HG03571 (cell line): ENCODE results near the gene SYVN1.

Experiments
- ATAC-seq: cut with Tn5 transposase; IDR thresholded peaks from one replicate; pipeline ENCODE4 v1.9.1; 2021; ENCODE audit not compliant: unreplicated experiment

SYVN1 gene

DNA sequence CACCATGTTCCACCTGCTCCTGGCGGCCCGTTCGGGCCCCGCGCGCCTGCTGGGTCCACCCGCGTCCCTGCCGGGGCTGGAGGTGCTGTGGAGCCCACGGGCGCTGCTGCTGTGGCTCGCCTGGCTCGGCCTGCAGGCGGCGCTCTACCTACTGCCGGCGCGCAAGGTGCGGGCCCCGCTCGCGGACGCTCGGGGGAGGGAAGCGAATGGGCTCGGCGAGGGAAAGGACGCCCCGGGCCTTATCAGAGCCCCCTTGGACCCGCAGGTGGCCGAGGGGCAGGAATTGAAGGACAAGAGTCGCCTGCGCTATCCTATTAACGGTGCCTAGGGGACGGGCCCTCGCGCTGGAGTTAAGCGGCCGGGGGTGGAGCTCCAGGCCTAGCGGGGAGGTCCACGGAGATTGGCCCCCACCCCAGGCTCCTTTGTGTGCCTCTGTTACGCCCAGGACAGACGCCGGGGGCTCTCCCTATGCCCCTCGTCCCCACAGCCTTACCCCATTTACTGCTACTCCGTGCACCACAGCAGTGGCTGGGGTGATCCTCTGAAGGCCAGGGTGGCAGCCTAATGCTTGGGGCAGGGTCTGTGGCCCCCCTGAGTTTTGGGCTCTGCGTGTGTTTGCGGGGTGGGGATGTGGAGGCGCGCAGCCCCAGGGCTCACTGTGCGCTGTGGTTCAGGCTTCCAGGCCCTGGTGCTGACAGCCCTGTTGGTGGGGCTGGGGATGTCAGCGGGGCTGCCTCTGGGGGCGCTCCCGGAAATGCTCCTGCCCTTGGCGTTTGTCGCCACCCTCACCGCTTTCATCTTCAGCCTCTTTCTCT, 21.6 kb downstream of the SYVN1 start:
- peak; percentile 31 for ATAC-seq

DNA sequence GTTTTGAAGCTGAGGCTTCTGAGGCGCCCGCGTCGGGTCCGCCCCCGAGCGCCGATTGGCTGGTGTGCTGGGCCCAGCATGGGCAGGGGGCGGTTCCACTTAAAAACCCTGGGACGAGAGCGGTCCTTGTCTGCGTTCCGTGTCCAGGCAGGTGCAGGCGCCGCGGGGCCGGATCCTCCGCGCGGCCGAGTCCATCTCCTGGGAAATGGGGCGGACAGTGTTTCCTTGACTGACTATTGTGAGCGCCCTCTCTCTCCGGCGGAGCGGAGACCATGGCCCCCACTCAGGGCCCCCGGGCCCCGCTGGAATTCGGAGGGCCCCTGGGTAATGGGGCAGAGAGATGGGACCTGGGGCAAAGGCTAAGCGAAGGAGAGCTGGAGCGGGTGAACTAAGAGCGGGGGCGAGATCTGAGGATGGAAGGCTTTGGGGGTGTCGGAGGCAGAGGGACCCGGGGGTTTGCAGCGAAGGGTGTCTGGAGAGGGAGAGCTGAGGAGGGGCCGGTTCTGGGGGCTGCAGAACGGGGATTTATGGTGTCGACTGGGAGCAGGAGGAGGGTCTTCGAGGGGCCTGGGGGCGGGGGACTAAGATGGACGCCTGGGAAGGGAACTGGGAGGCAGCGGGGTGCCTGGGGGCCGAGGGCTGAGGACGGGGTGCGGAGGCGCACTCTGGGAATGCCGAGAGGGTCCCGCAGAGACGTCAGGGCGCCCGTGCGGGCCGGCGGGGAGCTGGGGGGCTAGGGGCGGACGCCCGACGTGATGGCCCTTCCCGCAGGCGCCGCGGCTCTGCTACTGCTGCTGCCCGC, 22.4 kb downstream of the SYVN1 start, which contains the start of gene TM7SF2:
Gene TM7SF2, plus strand, starts transcription at position 129 of the 802 bp plus-strand sequence. Its CDS starts 144 bp downstream, at position 273.
- no peak for ATAC-seq

DNA sequence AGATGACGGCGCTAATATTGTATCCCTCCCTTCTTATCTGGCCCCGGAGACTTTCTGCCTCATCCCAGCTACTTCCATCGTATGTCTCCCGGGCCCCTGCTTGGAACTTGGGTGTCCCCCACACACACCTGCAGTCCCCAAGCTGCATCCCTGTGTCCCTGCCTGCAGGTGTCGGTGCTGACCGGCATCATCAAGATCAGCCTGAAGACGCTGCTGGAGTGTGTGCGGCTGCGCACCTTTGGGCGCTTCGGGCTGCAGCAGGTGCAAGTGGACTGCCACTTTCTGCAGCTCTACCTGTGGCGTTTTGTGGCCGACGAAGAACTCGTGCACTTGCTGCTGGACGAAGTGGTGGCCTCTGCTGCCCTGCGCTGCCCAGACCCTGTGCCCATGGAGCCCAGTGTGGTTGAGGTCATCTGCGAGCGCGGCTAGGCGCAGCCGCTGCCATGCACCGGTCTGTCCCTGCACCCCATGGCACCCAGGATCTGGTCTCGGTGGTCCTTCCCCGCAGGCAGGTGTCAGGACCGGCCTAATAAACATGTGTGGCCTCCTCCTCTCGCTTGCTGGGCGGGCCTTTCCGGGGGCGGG, 23.1 kb downstream of the SYVN1 start:
- no peak for ATAC-seq

DNA sequence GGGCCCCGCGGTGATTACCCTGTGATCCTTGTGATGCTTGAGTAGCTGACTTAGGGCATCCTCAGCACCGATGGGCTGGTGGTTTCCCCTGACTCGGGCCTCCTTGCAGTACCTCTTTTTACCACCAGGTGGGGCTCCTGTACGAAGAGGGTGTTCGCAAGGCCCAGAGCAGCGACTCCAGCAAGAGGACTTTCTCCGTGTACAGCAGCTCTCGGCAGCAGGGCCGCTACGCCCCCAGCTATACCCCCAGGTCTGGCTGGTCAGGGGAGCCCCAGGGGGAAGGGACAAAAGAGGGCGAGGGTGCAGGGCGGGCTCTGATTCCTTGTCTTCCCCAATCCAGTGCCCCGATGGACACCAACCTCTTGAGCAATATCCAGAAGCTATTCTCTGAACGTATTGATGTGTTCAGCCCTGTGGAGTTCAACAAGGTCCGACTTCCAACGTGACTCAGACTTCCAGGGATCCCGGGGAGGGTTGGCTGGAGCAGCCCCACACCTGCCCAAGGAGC, 23.9 kb downstream of the SYVN1 start:
- ATAC-seq: no peak

DNA sequence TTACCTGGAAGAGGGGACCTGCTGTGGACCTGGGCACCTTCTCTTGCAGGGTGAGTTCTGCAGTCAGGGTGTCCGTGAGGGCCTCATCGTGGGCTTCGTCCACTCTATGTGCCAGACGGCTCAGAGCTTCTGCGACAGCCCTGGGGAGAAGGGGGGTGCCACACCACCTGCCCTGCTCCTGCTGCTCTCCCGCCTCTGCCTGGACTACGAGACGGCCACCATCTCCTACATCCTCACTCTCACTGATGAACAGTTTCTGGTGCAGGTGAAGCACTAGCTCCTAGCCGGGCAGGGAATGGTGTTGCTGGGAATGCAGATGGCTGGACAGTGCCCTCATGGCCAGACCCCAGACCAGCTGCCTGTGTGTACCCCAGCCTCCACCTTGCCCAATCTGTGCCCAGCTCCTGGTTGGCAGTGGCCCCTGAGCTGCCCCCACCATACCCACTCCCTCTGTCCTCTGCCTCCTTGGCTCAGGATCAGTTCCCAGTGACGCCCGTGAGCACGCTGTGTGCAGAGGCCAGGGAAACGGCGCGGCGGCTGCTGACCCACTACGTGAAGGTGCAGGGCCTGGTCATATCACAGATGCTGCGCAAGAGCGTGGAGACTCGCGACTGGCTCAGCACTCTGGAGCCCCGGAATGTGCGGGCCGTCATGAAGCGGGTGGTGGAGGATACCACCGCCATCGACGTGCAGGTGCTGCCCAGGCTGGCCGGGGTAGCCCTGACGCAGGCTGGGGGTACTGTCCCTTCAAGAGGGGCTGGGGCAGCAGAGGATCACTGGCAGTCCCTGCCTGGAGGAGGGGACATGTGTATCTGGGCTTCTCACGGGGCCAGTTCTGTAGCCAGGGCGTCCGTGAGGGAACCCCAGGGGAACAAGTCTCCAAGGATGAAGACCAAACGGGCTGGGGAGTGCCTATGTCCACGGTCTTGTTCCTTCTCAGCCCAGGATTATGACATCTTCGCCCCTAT, 24.8 kb downstream of the SYVN1 start:
- no peak for ATAC-seq

DNA sequence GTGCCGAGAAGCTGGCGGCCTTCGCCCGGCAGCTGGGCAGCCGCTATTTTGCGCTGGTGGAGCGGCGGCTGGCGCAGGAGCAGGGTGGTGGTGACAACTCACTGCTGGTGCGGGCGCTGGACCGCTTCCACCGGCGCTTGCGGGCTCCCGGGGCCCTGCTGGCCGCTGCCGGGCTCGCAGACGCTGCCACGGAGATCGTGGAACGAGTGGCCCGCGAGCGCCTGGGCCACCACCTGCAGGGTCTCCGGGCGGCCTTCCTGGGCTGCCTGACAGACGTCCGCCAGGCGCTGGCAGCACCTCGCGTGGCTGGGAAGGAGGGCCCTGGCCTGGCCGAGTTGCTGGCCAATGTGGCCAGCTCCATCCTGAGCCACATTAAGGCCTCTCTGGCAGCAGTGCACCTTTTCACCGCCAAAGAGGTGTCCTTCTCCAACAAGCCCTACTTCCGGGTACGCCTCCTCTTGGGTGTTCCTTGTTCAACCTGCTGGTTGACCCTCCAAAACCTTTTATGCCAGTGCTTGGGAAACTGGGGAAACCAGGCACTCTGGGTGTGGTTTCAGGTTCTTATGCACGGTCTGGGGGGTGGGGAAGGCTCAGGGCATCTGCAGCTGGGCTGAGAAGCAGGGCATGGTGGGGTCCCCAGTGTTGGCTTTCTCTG, 25.7 kb downstream of the SYVN1 start:
- no peak for ATAC-seq

DNA sequence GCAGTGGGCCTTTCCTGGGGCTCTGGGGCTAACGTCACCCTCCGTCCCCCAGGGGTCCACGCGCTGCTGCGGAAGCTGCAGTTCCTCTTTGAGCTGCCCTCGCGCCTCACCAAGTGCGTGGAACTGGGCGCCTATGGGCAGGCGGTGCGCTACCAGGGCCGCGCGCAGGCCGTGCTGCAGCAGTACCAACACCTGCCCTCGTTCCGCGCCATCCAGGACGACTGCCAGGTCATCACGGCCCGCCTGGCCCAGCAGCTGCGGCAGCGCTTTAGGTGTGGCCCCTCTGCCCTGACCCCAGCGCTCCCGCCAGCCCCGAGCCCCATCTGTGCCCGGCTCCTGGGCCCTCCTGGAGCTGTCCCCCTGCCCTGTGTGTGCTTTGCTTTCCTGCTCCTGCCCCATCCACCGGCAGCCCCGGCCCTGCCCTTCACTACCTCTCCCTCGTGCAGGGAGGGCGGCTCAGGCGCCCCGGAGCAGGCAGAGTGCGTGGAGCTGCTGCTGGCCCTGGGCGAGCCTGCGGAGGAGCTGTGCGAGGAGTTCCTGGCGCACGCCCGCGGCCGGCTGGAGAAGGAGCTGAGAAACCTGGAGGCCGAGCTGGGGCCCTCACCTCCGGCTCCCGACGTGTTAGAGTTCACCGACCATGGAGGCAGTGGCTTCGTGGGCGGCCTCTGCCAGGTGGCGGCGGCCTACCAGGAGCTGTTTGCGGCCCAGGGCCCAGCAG, 26.4 kb downstream of the SYVN1 start:
- no peak for ATAC-seq

DNA sequence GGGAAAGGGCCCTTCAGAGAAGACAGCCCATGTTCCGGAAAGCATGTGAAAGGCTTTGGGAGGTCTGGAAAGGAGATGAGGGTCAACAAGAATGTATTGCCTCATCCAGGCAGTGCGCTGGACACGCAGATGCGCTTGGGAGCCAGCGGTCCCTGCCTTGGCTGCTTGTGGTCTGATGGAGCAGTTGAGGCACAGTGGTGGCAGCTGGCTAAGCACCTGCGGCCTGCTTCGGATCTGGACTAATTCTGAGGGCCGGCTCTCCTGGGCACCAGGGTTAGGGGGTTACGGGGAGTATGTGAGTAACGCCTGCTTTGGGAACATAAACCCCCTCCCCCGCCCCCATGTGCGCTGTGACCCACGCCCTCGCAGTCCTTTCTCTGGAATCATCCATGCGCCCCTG, 27.2 kb downstream of the SYVN1 start:
- no peak for ATAC-seq

DNA sequence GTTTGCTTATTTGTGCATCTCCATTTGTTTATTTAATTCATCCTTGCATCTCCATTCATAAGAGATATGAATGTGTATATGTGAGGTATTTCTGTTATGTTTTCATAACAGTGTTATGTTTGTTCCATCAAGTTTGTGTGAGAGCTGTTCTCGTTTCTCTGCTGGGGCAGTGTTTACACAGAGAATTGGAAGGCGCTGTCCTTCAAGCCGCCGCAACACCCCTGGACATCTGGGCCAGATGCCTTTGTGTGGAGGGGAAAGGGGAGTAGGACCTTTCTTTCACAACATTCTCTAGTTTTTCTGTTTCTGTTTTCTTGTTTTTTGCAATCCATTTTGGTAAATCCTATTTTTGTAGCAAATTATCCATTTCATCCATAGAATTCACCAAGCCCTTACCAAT, 29.7 kb downstream of the SYVN1 start:
- ATAC-seq: no peak

DNA sequence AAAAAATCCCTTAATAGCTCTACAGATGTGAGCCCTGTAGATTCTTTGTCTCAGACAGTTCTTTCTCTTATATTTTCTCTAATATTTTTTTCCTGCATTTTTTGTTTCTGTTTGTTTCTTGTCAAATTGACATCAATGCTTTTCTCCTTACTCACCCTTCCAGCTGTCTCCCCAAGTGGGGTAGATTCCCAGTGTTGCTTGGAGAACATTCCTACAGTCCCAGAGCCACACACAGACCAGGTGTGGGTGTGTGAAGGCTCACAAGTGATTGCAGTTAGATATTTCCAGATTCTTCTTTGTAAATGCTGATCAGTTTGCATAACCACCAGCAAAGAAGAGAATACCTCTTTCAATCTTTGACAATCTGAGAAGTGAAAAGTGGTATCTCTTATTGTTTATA, 30.8 kb downstream of the SYVN1 start:
- ATAC-seq: no peak

DNA sequence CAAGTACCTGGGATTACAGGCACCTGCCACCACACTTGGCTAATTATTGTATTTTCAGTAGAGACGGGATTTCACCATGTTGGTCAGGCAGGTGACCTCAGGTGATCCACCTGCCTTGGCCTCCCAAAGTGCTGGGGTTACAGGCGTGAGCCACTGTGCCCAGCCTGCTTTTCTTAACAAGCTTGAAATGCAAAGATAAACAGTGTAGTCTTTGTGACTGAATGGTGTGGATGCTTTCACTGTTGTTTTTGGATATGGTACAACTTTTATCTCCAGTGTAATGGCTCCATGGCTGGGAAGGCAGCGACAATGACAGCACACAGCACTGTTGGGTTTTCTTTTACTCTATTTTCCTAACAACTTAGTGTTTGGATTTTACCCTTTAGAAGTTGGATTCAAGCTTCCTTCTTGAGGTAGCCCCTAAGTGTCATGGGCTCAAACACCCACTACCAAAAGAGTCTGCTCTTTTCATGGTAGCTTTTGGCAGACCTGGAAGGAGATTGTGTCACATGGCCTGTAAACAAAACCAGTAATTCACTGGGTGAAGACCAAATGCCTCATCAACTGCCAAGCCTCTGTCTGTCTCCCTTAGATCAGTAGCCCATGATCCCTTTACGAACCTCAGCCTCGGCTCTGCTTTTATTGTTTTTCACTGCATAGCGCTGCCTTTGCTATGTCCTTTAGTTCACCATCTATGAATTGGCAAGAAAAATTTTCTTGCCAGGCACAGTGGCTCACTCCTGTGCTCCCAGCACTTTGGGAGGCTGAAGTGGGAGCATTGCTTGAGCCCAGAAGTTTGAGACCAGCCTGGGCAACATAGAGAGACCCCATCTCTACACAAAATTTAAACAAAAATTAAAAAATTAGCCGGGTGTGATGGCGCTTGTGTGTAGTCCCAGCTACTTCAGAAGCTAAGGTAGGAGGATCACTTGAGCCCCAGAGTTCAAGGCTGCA, 31.9 kb downstream of the SYVN1 start:
- no peak for ATAC-seq

DNA sequence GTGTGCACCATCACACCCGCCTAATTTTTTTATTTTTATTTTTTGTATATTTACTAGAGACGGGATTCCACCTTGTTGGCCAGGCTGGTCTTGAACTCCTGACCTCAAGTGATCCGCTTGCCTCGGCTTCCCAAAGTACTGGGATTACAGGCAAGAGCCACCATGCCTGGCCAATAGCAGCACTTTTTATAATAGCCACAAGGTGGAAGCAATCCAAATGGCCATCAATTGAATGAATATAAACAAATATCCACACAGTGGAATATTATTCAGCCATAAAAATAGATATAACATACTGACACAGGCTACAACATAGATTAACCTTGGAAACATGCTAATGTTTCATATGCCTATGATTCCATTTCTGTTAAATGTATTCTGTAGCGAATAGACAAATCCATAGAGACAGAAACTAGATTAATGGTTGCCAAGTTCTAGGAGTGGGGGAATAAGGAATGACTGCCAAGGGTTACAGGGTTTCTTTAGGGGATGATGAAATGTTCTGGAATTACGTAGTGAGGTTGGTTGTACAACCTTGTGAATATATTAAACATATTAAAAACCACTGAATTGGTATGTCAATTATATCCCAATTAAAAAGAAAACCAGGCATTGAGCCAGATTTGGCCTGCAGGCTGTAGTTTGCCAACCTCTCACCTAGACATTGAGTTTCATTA, 33.5 kb downstream of the SYVN1 start:
- no peak for ATAC-seq

DNA sequence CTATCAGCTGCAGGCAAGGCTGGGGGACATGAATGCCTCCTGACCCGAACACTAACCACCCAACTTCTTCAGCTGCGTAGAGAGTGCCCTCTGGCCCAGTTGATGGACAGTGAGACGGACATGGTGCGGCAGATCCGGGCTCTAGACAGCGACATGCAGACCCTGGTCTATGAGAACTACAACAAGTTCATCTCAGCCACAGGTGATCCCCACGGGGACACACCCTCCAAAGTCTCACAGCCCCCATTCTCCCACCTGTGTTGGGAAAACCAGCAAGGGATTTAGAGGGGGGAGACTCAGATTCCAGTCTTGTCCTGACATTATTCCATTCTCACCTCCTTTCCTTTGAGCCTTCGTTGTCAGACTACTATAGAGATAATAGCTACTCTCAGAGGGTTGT, 37.4 kb downstream of the SYVN1 start:
- ATAC-seq: no peak

DNA sequence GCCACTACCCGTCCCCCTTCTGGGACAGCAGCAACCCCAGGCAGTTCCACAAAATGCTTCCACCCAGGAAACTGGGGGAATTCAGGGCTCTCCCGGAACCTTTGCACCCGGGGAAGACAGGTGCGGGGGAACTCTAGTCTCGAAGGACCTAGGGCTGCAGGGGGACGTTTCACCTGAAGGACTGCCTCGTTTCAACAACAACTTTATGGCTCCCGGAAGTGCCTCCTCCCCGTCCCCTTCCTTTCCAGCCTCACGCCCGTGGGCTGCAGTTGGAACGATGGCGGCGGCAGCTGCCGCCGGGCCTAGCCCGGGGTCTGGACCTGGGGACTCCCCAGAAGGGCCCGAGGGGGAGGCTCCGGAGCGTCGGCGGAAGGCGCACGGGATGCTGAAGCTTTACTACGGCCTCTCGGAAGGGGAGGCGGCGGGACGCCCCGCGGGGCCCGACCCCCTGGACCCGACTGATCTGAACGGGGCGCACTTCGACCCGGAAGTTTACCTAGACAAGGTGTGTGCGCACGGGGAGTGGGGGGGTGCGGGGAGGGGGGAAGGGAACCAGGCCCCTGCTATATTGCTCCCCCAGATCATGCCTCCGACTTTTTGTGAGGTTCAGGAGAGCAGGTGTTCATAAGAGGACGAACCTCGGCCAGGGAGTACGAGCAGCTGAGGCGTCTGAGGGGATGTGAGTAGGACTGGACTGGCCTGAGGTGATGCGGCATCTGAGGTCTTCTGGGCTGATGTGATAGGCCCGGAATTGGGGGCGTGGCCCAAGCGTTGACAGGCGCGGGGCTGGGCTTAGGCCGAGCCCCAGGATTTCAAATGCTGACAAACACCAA, 38.1 kb downstream of the SYVN1 start, which contains the start of gene VPS51:
Gene VPS51, plus strand, starts transcription at position 241 of the 833 bp plus-strand sequence. Its CDS starts 37 bp downstream, at position 278.
- ATAC-seq: peak; percentile 75

DNA sequence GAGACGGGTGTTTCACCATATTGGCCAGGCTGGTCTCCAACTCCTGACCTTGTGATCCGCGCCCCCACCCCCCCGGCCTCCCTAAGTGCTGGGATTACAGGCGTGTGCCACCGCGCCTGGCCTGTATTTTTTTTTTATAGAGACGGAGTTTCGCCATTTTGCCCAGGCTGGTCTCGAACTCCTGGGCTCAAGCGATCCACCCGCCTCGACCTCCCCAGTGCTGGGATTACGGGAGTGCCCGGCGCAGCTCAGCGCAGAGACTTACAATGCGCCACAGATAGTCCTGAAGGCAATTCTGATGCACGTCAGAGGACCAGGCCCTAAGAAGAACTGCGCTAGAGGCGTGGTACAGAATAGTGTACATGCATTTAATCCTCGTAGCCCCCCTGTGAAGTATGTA, 38.9 kb downstream of the SYVN1 start:
- ATAC-seq: no peak

DNA sequence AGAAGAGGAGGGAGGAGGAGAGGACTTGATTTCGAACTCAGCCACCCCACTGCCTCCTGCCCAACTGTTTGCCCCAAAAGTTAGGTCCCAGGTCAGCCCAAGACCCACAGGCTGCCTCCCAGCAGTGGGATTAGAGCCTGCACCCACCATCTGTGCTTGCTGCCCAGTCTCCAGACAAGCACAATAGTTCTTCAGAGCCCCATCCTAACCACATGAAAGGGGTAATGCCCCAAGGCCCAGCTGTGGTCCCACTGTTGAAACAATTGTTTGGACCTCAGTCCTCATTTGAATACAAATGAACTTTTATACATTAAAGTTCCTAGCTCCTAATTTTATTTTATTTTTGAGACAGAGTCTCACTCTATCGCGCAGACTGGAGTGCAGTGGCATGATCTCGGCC, 43.7 kb downstream of the SYVN1 start:
- ATAC-seq: no peak

DNA sequence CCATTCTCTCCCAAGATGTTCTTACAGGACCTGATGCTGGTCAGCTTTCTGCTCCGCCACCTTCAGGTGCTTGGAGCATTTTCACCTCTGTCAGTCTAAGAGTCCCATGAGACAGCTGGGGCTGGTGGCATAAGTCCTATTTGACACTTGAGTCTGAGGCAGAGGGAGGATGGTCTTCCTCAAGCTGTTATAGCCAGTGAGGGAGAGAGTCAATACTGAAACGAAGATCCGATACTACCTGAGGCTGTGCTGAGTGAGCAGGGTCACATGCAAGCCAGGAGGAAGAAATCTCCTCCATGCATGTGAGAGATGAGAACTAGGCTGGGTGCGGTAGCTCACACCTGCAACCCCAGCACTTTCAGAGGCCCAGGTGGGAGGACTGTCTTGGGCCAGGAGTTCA, 44.7 kb downstream of the SYVN1 start:
- ATAC-seq: no peak
